Osteoblast (primary cell): ENCODE results near the gene ADARB2. TPM values are rescaled to one million over a fixed set of nuclear protein-coding genes. Genes with fewer than 3 reads are reported as not detected.

Source experiments
- DNase-seq: peaks from one replicate; pipeline ENCODE4 v3.0.0; 2011; ENCODE audit warnings: low spot score, mixed read lengths; ENCODE audit not compliant: insufficient read length; ENCODE audit errors: missing footprints
- H2AFZ ChIP-seq: 2 replicates; pipeline ENCODE4 v1.6.0; 2011; ENCODE audit warnings: mild to moderate bottlenecking, low read length
- H3K27ac ChIP-seq: 2 replicates; pipeline ENCODE4 v1.5.1; 2011; ENCODE audit warnings: mild to moderate bottlenecking, low read depth, low read length, moderate library complexity
- H3K27me3 ChIP-seq: 2 replicates; pipeline ENCODE4 v1.6.0; 2012; ENCODE audit warnings: mild to moderate bottlenecking, control low read depth, inconsistent platforms, low read length, moderate library complexity; ENCODE audit not compliant: insufficient read depth
- H3K36me3 ChIP-seq: 2 replicates; pipeline ENCODE4 v1.5.1; 2011; ENCODE audit warnings: mild to moderate bottlenecking, low read length, control low read depth, moderate library complexity; ENCODE audit not compliant: insufficient read depth
- H3K4me1 ChIP-seq: 2 replicates; pipeline ENCODE4 v1.5.1; 2011; ENCODE audit warnings: mild to moderate bottlenecking, low read length, control low read depth, moderate library complexity; ENCODE audit not compliant: insufficient read depth
- H3K4me2 ChIP-seq: 2 replicates; pipeline ENCODE4 v1.6.0; 2011; ENCODE audit warnings: mild to moderate bottlenecking, low read length; ENCODE audit not compliant: insufficient read depth
- H3K4me3 ChIP-seq: fragments of 200-600 bp; sonication (generic); 3 replicates; pipeline ENCODE4 v1.5.1; 2012; ENCODE audit warnings: mild to moderate bottlenecking, low read length, inconsistent platforms; ENCODE audit not compliant: insufficient read depth
- H3K79me2 ChIP-seq: 2 replicates; pipeline ENCODE4 v1.6.0; 2012; ENCODE audit warnings: mild to moderate bottlenecking, low read length, control low read depth, inconsistent platforms; ENCODE audit not compliant: insufficient read depth
- H3K9me3 ChIP-seq: 2 replicates; pipeline ENCODE4 v1.5.1; 2011; ENCODE audit warnings: low read depth, low read length, control low read depth
- H4K20me1 ChIP-seq: 2 replicates; pipeline ENCODE4 v1.6.0; 2012; ENCODE audit warnings: mild to moderate bottlenecking, low read length, control low read depth; ENCODE audit not compliant: insufficient read depth
- total RNA-seq: library from RNA; depleted of rRNA; stranded (reverse); fragments of >200 nt; gene quantifications from 2 replicates; pipeline ENCODE4 v1.2.3, GENCODE V29; 2012
- TF ChIP-seq, protein P1 (sequence below): IDR thresholded peaks from 2 replicates; pipeline ENCODE4 v1.5.1; 2011; ENCODE audit warnings: mild to moderate bottlenecking, low read depth, low read length, moderate library complexity; ENCODE audit errors: extremely low read depth

The ADARB2 gene
- total RNA-seq, 1 donor = not detected

DNA sequence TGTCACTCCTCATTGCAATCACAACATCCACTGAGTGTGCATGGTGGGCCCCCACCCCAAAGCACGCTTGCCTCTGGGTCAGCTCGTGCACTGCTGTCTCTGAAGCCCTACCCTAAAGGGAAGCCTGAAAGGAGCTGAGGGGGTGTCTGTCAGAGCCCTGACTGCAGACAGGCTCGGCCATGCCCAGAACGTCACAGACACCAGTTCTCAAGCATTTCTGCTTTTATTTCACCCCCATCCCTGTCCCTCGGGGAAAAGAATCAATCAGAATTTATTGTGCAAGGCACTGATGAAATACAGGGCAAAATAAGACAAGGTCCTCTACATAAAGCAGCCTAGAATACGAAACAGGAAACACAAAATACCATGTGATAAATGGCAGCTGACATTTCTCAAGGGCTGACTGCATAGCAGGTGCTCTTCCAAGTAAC, 449.3 kb downstream of the ADARB2 start:
- Histone ChIP-seq H3K27ac (no peak overlapping the region), H2AFZ (no peak overlapping the region), H3K4me2 (no peak overlapping the region), H3K79me2 (no peaks in the 10 kb centered on the region), H3K9me3 (no peaks in the 10 kb centered on the region), H3K4me1 (no peaks in the 10 kb centered on the region), H4K20me1 (no peaks in the 10 kb centered on the region), H3K4me3 (no peak overlapping the region), H3K27me3 (no peaks in the 10 kb centered on the region), H3K36me3 (no peaks in the 10 kb centered on the region)
- peak; percentile 53 for DNase-seq
- TF ChIP-seq, protein P1, sequence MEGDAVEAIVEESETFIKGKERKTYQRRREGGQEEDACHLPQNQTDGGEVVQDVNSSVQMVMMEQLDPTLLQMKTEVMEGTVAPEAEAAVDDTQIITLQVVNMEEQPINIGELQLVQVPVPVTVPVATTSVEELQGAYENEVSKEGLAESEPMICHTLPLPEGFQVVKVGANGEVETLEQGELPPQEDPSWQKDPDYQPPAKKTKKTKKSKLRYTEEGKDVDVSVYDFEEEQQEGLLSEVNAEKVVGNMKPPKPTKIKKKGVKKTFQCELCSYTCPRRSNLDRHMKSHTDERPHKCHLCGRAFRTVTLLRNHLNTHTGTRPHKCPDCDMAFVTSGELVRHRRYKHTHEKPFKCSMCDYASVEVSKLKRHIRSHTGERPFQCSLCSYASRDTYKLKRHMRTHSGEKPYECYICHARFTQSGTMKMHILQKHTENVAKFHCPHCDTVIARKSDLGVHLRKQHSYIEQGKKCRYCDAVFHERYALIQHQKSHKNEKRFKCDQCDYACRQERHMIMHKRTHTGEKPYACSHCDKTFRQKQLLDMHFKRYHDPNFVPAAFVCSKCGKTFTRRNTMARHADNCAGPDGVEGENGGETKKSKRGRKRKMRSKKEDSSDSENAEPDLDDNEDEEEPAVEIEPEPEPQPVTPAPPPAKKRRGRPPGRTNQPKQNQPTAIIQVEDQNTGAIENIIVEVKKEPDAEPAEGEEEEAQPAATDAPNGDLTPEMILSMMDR = no peak

DNA sequence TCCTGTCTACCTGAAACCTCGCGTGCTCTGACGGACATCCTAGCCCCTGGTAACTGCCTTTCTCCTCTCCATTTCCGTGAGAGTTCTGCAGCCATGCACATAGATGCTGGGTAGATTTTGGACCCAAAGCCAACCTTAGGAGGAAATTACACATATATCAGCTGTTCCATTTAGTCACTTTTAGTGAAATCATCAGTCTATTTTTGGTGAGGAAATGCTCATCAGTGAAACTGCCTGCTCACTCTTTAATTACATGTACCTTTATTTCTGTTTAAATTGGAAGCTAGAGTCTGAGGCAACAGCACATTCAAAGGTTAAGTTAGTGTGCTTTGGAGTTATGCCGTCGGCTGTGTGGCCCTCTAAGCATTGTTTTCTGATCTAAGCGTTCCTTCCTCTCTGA, 449.8 kb downstream of the ADARB2 start:
- Histone ChIP-seq H3K4me3 (no peak overlapping the region), H3K79me2 (no peaks in the 10 kb centered on the region), H3K27me3 (no peaks in the 10 kb centered on the region), H4K20me1 (no peaks in the 10 kb centered on the region), H3K4me1 (no peaks in the 10 kb centered on the region), H3K36me3 (no peaks in the 10 kb centered on the region), H3K9me3 (no peaks in the 10 kb centered on the region), H3K27ac (no peak overlapping the region), H2AFZ (no peak overlapping the region), H3K4me2 (no peak overlapping the region)
- TF ChIP-seq, protein P1 = no peak
- DNase-seq = no peak

DNA sequence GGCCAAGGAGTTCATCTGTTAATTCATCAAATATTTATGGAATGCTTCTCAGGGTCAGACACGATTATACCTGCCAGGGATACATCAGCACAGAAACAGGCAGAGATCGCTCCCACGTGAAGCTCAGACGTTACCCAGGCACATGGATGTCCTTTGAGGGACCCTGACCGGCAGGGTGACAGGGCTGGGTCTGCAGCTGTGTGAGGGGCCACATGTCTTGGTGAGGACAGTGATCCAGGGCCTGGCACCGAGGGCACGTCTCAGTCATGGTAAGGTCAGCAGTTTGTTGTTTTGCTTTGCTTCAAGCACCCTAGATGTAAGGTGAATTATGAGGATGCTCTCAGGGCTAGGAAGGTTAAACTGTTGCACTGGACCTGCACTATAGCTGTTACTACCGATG, 453.2 kb downstream of the ADARB2 start:
- DNase-seq = peak; percentile 41
- TF ChIP-seq, protein P1 = no peak
- no peaks in the 10 kb centered on the region for H4K20me1 ChIP-seq
- no peak overlapping the region for H3K4me2 ChIP-seq
- no peaks in the 10 kb centered on the region for H3K27me3 ChIP-seq
- H3K27ac ChIP-seq = no peak overlapping the region
- no peak overlapping the region for H3K4me3 ChIP-seq
- H2AFZ ChIP-seq = no peak overlapping the region
- H3K9me3 ChIP-seq = no peaks in the 10 kb centered on the region
- H3K4me1 ChIP-seq = no peaks in the 10 kb centered on the region
- H3K36me3 ChIP-seq = no peaks in the 10 kb centered on the region
- H3K79me2 ChIP-seq = no peaks in the 10 kb centered on the region

DNA sequence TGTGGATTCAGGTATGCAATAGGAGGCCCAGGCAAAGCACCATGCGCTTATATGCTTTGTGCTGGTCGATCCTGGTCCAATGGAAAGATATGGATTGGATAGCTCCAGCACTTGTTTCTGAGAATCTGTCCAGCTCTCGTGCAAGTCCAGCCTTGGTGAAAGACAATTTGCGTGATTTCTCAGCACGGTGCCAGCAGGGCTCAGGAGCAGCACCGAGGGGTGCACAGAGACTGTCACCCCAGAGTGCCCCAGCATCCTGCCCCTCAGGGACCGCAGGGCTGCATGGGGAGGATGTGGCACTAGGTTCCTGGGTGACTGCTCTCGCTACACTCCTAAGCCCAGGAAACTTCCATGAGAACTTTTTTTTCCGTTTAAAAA, 455.9 kb downstream of the ADARB2 start:
- Histone ChIP-seq H3K4me3 (no peak overlapping the region), H3K79me2 (no peaks in the 10 kb centered on the region), H2AFZ (no peak overlapping the region), H3K4me2 (no peak overlapping the region), H3K27me3 (no peaks in the 10 kb centered on the region), H4K20me1 (no peaks in the 10 kb centered on the region), H3K36me3 (no peaks in the 10 kb centered on the region), H3K4me1 (no peaks in the 10 kb centered on the region), H3K9me3 (no peaks in the 10 kb centered on the region), H3K27ac (no peak overlapping the region)
- TF ChIP-seq, protein P1 = no peak
- DNase-seq = no peak
